ENCODE results near the gene NEUROD4.

DNA sequence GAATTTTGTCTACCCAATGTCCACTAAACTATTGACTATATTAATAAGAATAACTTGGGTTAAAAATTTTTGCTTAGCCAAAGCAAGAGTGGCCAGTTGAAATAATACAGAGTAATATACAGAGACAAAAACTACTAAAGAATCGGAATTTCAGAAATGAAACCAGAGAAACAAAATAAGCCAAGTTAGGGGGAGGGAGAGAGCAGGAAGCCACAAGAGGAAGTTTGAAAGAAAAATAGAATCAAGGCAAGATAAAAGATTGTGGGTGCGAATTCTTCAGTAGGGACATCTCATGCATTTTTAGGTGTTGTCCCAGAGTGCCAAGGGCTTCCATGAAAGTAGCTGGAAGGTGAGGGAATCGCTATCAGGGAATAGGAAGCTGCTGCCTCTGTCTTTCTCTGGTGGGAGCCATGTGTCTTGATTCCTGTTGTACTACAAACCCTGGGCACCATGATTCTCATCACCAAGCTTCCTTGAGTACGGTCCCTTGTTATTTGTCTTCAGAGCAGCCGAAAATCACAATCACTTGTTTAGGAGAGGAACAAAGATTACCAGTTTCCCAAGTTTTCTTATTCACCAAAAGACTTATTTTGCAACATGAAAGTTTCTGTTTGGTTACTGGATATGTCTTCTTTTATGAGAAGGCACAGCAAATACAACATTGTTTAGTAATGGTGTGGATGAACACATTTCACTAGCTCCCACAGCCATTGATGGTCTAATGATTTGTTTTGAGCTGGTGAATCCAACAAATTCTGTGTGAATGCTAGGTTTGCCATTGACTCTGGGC, 16.7 kb downstream of the NEUROD4 start:
- TF ChIP-seq POLR2A (IDR thresholded peaks at IDR 0.05), result no peak
- TF ChIP-seq, protein P1, sequence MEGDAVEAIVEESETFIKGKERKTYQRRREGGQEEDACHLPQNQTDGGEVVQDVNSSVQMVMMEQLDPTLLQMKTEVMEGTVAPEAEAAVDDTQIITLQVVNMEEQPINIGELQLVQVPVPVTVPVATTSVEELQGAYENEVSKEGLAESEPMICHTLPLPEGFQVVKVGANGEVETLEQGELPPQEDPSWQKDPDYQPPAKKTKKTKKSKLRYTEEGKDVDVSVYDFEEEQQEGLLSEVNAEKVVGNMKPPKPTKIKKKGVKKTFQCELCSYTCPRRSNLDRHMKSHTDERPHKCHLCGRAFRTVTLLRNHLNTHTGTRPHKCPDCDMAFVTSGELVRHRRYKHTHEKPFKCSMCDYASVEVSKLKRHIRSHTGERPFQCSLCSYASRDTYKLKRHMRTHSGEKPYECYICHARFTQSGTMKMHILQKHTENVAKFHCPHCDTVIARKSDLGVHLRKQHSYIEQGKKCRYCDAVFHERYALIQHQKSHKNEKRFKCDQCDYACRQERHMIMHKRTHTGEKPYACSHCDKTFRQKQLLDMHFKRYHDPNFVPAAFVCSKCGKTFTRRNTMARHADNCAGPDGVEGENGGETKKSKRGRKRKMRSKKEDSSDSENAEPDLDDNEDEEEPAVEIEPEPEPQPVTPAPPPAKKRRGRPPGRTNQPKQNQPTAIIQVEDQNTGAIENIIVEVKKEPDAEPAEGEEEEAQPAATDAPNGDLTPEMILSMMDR (IDR thresholded peaks at IDR 0.05), result no peak

All from thyroid gland (tissue), 4 donors.